Measurements from ENCODE around the gene STK39. TPM values are rescaled to one million over a fixed set of nuclear protein-coding genes. Genes with fewer than 3 reads are reported as not detected.

Gene STK39
- total RNA-seq, 4 donors from 2014 or later: 35.3 to 58.0 (median 47.0) TPM

DNA sequence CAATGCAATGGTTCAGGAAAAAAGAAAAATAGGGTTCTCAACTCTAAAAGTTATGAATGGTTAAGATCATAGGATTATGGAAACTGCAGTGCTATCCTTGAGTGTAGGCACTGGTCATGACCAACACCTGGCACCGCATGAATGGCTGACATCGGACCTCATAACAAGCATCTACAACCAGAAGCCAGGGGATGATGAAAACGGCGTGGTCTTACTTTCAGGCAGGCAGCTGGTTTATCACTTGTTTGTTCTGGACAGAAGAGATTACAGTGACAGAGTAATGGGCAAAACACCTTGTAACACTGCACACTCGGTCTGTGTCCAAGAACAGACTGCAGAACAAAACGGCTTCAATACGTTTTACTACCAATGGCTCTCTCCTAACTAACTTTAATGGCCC is 132.8 kb downstream of the STK39 start:
- WGBS, 2 donors (ENCODE audit: low coverage in 1 of 2): 76 to 79% methylated on average over 4 to 7 of the region's 7 CpGs
- H3K9me3 ChIP-seq: no peaks in the 10 kb centered on the region
- H3K27ac ChIP-seq: no peak overlapping the region
- H3K36me3 ChIP-seq: peaks cover 3 to 34% of the 10 kb centered on the region in 2 donors
- no peak overlapping the region for H3K4me3 ChIP-seq
- ATAC-seq: no peak
- TF ChIP-seq POLR2A (IDR thresholded peaks at IDR 0.05) (no peak), EP300 (IDR thresholded peaks at IDR 0.05) (no peak), POLR2AphosphoS5 (IDR thresholded peaks at IDR 0.05) (no peak)
- TF ChIP-seq, protein P1, sequence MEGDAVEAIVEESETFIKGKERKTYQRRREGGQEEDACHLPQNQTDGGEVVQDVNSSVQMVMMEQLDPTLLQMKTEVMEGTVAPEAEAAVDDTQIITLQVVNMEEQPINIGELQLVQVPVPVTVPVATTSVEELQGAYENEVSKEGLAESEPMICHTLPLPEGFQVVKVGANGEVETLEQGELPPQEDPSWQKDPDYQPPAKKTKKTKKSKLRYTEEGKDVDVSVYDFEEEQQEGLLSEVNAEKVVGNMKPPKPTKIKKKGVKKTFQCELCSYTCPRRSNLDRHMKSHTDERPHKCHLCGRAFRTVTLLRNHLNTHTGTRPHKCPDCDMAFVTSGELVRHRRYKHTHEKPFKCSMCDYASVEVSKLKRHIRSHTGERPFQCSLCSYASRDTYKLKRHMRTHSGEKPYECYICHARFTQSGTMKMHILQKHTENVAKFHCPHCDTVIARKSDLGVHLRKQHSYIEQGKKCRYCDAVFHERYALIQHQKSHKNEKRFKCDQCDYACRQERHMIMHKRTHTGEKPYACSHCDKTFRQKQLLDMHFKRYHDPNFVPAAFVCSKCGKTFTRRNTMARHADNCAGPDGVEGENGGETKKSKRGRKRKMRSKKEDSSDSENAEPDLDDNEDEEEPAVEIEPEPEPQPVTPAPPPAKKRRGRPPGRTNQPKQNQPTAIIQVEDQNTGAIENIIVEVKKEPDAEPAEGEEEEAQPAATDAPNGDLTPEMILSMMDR (IDR thresholded peaks at IDR 0.05): no peak
- H3K4me1 ChIP-seq: peaks cover 0 to 22% (median 4%) of the 10 kb centered on the region in 3 donors
- H3K27me3 ChIP-seq: no peaks in the 10 kb centered on the region

DNA sequence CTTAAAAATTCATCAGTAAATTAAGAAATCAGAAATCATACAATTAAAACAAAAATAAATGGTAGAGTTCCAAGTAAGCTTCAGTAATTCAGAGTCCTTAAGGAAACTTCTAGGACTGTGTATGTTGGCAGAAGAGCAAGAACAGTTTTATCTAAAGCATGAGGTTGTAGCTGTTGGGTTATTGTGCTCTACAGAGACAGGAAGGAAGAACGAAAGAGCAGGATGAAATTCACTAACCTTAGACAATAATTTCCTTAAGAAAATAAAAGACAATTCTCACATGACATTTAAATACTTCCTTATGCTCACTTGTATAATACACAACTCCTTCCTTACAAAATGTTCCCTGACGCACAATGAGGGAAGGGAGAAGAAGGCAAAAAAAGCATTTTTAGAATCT is 133.4 kb downstream of the STK39 start:
- Histone ChIP-seq H3K9me3 (no peaks in the 10 kb centered on the region), H3K36me3 (peaks cover 3 to 34% of the 10 kb centered on the region in 2 donors), H3K27ac (no peak overlapping the region), H3K4me3 (no peak overlapping the region), H3K27me3 (no peaks in the 10 kb centered on the region), H3K4me1 (peaks cover 0 to 18% (median 3%) of the 10 kb centered on the region in 3 donors)
- TF ChIP-seq EP300 (IDR thresholded peaks at IDR 0.05): no peak
- 50 to 58% methylated on average over 2 of the region's 2 CpGs for WGBS, 2 donors (ENCODE audit: low coverage in 1 of 2)
- no peak for ATAC-seq

DNA sequence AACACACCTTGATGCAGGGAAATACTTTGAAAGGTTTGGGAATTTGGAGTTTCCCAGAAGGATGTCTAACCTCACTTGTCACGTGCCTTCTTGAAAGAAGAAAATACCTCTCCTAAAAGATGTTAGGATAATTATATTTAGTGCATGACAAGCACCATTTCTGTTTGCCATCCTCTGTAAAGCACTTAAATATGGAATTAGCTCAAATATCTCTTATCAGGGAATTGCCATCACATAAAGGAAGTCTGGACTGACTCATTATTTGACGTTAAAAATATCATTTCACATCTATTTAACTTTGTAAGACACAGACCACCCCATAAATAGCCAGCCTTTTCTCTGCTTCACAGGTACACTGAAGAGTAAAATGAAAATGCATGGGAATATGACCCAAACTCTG is 140.1 kb downstream of the STK39 start:
- TF ChIP-seq POLR2AphosphoS5 (IDR thresholded peaks at IDR 0.05) (no peak), POLR2A (IDR thresholded peaks at IDR 0.05) (no peak), EP300 (IDR thresholded peaks at IDR 0.05) (no peak)
- TF ChIP-seq, protein P1 (IDR thresholded peaks at IDR 0.05): no peak
- Histone ChIP-seq H3K4me1 (no peaks in the 10 kb centered on the region), H3K36me3 (peaks cover 0 to 23% of the 10 kb centered on the region in 2 donors), H3K27me3 (no peaks in the 10 kb centered on the region), H3K9me3 (no peaks in the 10 kb centered on the region), H3K27ac (no peak overlapping the region), H3K4me3 (no peak overlapping the region)
- no peak for ATAC-seq
- WGBS, 2 donors (ENCODE audit: low coverage in 1 of 2): 48 to 66% methylated on average over 2 of the region's 2 CpGs

DNA sequence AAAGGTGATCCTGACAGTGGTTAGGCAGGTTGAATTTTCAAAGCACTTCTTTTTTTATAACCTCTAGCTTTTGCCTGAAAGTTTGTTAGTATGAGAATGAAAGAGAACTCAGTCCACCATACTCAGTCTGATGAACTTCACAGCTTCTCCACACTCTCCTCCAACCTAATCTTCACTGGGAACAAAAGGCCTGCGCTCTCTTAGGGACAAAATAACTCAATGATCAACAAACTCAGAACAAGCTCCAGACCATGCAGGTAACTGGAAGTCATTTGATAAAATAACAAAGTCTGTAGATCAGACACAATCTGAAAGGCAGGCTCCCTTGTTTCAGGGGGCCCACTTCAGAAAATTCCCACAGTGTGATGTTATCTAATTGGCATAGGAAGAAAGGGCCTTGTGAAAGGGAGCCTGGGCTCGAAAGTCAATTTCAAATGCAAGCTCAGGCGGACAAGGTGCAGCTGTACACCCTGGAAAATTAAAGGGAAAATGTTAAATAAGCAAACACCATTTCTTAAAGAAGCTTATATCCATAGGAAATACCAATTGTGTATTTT is 142.2 kb downstream of the STK39 start:
- 78 to 93% methylated on average over 3 of the region's 3 CpGs for whole genome bisulfite sequencing, 2 donors (ENCODE audit: low coverage in 1 of 2)

DNA sequence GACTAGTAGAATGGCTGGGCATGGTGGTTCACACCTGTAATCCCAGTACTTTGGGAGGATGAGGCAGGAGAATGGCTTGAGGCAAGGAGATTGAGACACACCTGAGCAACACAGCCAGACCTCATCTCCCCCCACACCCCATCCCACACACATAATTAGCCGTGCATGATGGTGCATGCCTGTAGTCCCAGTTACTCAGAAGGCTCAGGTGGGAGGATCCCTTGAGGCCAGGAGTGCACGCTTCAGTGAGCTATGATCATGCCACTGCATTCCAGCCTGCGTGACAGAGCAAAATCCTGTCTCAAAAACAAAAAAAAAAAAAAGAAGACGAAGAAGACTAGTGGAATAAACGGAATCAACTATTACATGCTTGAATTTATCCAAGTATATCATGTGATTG is 150.0 kb downstream of the STK39 start:
- WGBS, 2 donors (ENCODE audit: low coverage in 1 of 2): 92 to 97% methylated on average over 3 to 5 of the region's 5 CpGs
- TF ChIP-seq POLR2A (IDR thresholded peaks at IDR 0.05) (no peak), EP300 (IDR thresholded peaks at IDR 0.05) (no peak), POLR2AphosphoS5 (IDR thresholded peaks at IDR 0.05) (no peak)
- TF ChIP-seq, protein P1 (IDR thresholded peaks at IDR 0.05): no peak
- H3K4me1 ChIP-seq: no peaks in the 10 kb centered on the region

More for the DNA sequence above, 142.2 kb downstream of the STK39 start:
- no peak for ATAC-seq
- H3K36me3 ChIP-seq: peaks cover 0 to 30% of the 10 kb centered on the region in 2 donors
- no peaks in the 10 kb centered on the region for H3K9me3 ChIP-seq
- no peak overlapping the region for H3K4me3 ChIP-seq
- no peak overlapping the region for H3K27ac ChIP-seq
- H3K27me3 ChIP-seq: no peaks in the 10 kb centered on the region
- H3K4me1 ChIP-seq: no peaks in the 10 kb centered on the region
- TF ChIP-seq EP300 (IDR thresholded peaks at IDR 0.05): no peak
- TF ChIP-seq, protein P1 (IDR thresholded peaks at IDR 0.05): no peak
- no peak for TF ChIP-seq POLR2AphosphoS5 (IDR thresholded peaks at IDR 0.05)
- no peak for TF ChIP-seq POLR2A (IDR thresholded peaks at IDR 0.05)

More for the DNA sequence above, 150.0 kb downstream of the STK39 start:
- Histone ChIP-seq H3K36me3 (peaks cover 0 to 27% of the 10 kb centered on the region in 2 donors), H3K27me3 (no peaks in the 10 kb centered on the region), H3K4me3 (no peak overlapping the region), H3K27ac (no peak overlapping the region), H3K9me3 (no peaks in the 10 kb centered on the region)
- ATAC-seq: no peak
